CD4-positive, alpha-beta T cell treated with Interleukin-4 for 4 hours (primary cell): ENCODE results near the gene GLE1.
"Not testable (repeated sequence)": the region's sequence is repeated elsewhere in the genome, so short reads cannot be mapped to it uniquely, and the experiment has no call there.

ENCODE experiments used
- DNase-seq: peaks from one replicate; pipeline ENCODE4 v3.0.0-alpha.2; 2020

Gene GLE1

GRCh38 chr9:128552744-128553440 is 48.4 kb downstream of the GLE1 start:
- DNase-seq = peak; percentile 32

GRCh38 chr9:128553728-128554127 is 49.2 kb downstream of the GLE1 start:
- DNase-seq = no peak

GRCh38 chr9:128554155-128554862 is 49.8 kb downstream of the GLE1 start:
- no peak for DNase-seq

- DNase-seq = no peak
Observed at GRCh38 chr9:128555180-128555721, 50.7 kb downstream of the GLE1 start.

GRCh38 chr9:128556276-128556675 is 51.8 kb downstream of the GLE1 start:
- peak; percentile 21 for DNase-seq

GRCh38 chr9:128556926-128557634 is 52.6 kb downstream of the GLE1 start:
- no peak for DNase-seq

GRCh38 chr9:128558431-128559310 is 54.2 kb downstream of the GLE1 start:
- peak; percentile 33 for DNase-seq

- DNase-seq = no peak
Observed at GRCh38 chr9:128565578-128565977, 61.1 kb downstream of the GLE1 start.

- DNase-seq = no peak
Observed at GRCh38 chr9:128568470-128569078, 64.1 kb downstream of the GLE1 start.

- no peak for DNase-seq
Observed at GRCh38 chr9:128575469-128575868, 71.0 kb downstream of the GLE1 start.

GRCh38 chr9:128575916-128576315 is 71.4 kb downstream of the GLE1 start:
- no peak for DNase-seq

GRCh38 chr9:128577206-128577605 is 72.7 kb downstream of the GLE1 start:
- DNase-seq = no peak

GRCh38 chr9:128579194-128579593 is 74.7 kb downstream of the GLE1 start:
- no peak for DNase-seq

GRCh38 chr9:128580731-128581130 is 76.2 kb downstream of the GLE1 start:
- no peak for DNase-seq

GRCh38 chr9:128585155-128585554 is 80.6 kb downstream of the GLE1 start:
- DNase-seq = not testable (repeated sequence)

GRCh38 chr9:128586934-128587333 is 82.4 kb downstream of the GLE1 start:
- DNase-seq = not testable (repeated sequence)

GRCh38 chr9:128587453-128587852 is 82.9 kb downstream of the GLE1 start:
- peak; percentile 11 for DNase-seq

- no peak for DNase-seq
Observed at GRCh38 chr9:128588581-128589233, 84.2 kb downstream of the GLE1 start.
